Measurements from ENCODE around the gene TAS2R20. TPM values are rescaled to one million over a fixed set of nuclear protein-coding genes. Genes with fewer than 3 reads are reported as not detected.

TAS2R20 gene
- total and polyA plus RNA-seq, 2 experiments from 2014 or later, result 3.9 TPM; not detected in 1

DNA sequence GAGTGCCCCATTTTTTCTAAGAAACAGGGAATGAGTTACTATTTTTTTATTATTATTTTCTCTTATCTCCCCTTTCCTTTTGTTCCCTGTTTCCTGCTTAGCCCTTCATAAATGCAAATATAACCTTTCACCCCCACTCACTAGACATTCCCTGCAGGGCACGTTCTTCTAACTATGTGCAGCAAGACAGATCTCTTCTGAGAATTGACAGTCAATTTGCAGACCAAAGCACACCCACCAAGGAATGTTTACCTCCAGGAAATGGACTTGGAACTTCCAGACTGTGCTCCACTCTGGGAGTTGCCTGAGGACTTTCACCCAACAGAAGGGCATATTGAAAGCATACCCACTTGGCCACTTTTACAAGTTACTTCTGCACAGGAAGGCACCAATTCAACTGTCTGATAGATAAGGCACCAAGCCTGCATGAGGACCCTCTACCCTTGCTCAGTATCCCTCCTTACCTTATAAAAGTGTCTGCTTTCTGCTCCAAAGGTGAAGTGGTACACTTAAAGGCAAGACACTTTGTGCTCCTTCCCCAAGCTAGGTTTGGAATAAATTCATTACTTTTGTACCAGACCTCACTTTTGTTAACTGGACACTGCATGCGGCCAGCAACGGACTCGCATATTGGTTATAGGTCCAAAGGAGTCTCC, 17.8 kb upstream of the TAS2R20 start (continued):
- TF ChIP-seq REST (IDR thresholded peaks at IDR 0.05; ENCODE audit: unreplicated experiment) (no peak), CREB1 (CRISPR knock-in tag; IDR thresholded peaks at IDR 0.05; ENCODE audit: low read depth) (no peak), POLR2AphosphoS5 (IDR thresholded peaks at IDR 0.05; ENCODE audit: low read depth) (no peak)

- Histone ChIP-seq H3K79me2 (replicated peaks; ENCODE audit: insufficient read depth) (no peaks in the 10 kb centered on the region), H4K20me1 (replicated peaks; ENCODE audit: insufficient read depth) (no peaks in the 10 kb centered on the region), H3K4me1 (ENCODE audit: insufficient read depth) (no peaks in the 10 kb centered on the region), H3K4me3 (no peak overlapping the region), H3K27me3 (ENCODE audit: insufficient read depth) (no peaks in the 10 kb centered on the region), H3F3A (replicated peaks; ENCODE audit: low read depth) (no peaks in the 10 kb centered on the region), H2AFZ (no peak overlapping the region), H3K9me2 (ENCODE audit: insufficient read depth) (no peaks in the 10 kb centered on the region), H3K4me2 (no peak overlapping the region), H3K36me3 (ENCODE audit: insufficient read depth) (no peaks in the 10 kb centered on the region), H3K27ac (ENCODE audit: low read depth) (no peak overlapping the region)
- Mint-ChIP-seq H3K27ac (no peak overlapping the region), H3K36me3 (ENCODE audit: low read depth) (no peaks in the 10 kb centered on the region), H3K4me1 (peaks cover 3% of the 10 kb centered on the region; the same call in 2 of the 3 replicates), H3K9me3 (no peaks in the 10 kb centered on the region), H3K27me3 (ENCODE audit: insufficient read depth, low read depth, poor library complexity) (no peaks in the 10 kb centered on the region), H3K4me3 (no peak overlapping the region)
- ATAC-seq, result no peak
- DNase-seq (ENCODE audit: low spot score), result no peak
- TF ChIP-seq ZNF462 (CRISPR knock-in tag; IDR thresholded peaks at IDR 0.05) (no peak), POLR2AphosphoS5 (IDR thresholded peaks at IDR 0.05; ENCODE audit: low read depth) (no peak), ZNF331 (CRISPR knock-in tag; IDR thresholded peaks at IDR 0.05; ENCODE audit: low read depth) (no peak), EZH2 (IDR thresholded peaks at IDR 0.05; ENCODE audit: low read depth, unreplicated experiment) (no peak), REST (IDR thresholded peaks at IDR 0.05; ENCODE audit: unreplicated experiment) (no peak), ZNF114 (CRISPR knock-in tag; IDR thresholded peaks at IDR 0.05) (no peak), STAT1 (IDR thresholded peaks at IDR 0.05; ENCODE audit: unreplicated experiment) (no peak), CREB1 (CRISPR knock-in tag; IDR thresholded peaks at IDR 0.05; ENCODE audit: low read depth) (no peak), EZH2phosphoT487 (IDR thresholded peaks at IDR 0.05; ENCODE audit: unreplicated experiment) (no peak)
- TF ChIP-seq, protein P1, sequence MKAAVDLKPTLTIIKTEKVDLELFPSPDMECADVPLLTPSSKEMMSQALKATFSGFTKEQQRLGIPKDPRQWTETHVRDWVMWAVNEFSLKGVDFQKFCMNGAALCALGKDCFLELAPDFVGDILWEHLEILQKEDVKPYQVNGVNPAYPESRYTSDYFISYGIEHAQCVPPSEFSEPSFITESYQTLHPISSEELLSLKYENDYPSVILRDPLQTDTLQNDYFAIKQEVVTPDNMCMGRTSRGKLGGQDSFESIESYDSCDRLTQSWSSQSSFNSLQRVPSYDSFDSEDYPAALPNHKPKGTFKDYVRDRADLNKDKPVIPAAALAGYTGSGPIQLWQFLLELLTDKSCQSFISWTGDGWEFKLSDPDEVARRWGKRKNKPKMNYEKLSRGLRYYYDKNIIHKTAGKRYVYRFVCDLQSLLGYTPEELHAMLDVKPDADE (IDR thresholded peaks at IDR 0.05), result no peak
Observed at GRCh38 chr12:11014234-11014633, 16.1 kb upstream of the TAS2R20 start.
